HCT116 (cell line): ENCODE data around the gene HOXA2. TPM values are rescaled to one million over a fixed set of nuclear protein-coding genes. Genes with fewer than 3 reads are reported as not detected.

Experiments
- ATAC-seq: fragments of 200-7000 bp; cut with Tn5 transposase; 2 replicates; pipeline ENCODE4 v1.9.1; 2020; ENCODE audit warnings: mild to moderate bottlenecking, moderate library complexity
- BruUV-seq: library from RNA; stranded (reverse); fragments of 400-500 nt; replicated peaks from 2 replicates; lab custom pipeline; 2021; lab: Mats Ljungman, UMichigan
- CTCF ChIA-PET: fragments of 300-600 bp; sonication (Branson Sonifier 250); formaldehyde crosslinking; loops from one replicate; lab custom pipeline; 2021; ENCODE audit warnings: antibody characterized with exemption; lab: Charles Lee
- POLR2A ChIA-PET: fragments of 300-600, 350-600 bp; sonication (Branson Sonifier 250); formaldehyde crosslinking; loops from one replicate; lab custom pipeline; 2021; ENCODE audit warnings: antibody characterized with exemption; lab: Charles Lee
- RAD21 ChIA-PET, 2 experiments: fragments of 300-600 bp; sonication (Branson Sonifier 250); formaldehyde crosslinking; loops; one replicate each; lab custom pipeline; 2023; ENCODE audit warnings: low total read pairs in 2 of 2; ENCODE audit not compliant: uncharacterized antibody in 2 of 2, unreplicated experiment in 2 of 2, low non-redundant PET in 1 of 2; lab: Charles Lee
- DNase-seq: peaks from one replicate; pipeline ENCODE4 v3.0.0-alpha.2; 2010; ENCODE audit warnings: low read depth, low spot score
- H2AFZ ChIP-seq: fragments of 200-600 bp; shearing (Covaris generic), sonication (generic); 2 replicates; pipeline ENCODE4 v1.6.1; 2017; ENCODE audit warnings: low read depth, mixed run types, mixed read lengths, antibody characterized with exemption, low read length; ENCODE audit not compliant: poor library complexity, severe bottlenecking
- H3K27ac ChIP-seq: 2 replicates; pipeline ENCODE4 v1.5.1; 2012; ENCODE audit warnings: low read depth, low read length
- H3K27me3 ChIP-seq: fragments of 200-600 bp; sonication (generic); 2 replicates; pipeline ENCODE4 v1.6.1; 2016; ENCODE audit warnings: mixed run types, low read length, mixed read lengths; ENCODE audit not compliant: insufficient read depth
- H3K36me3 ChIP-seq, 2 experiments: fragments of 200-500 bp in 1 of 2; fragments of 200-600 bp in 1 of 2; sonication (Bioruptor generic) in 1 of 2; sonication (generic) in 1 of 2; 2 replicates each; pipeline versions ENCODE4 v1.5.1 to v1.6.1; 2014 to 2016; ENCODE audit warnings: low read length in 2 of 2, inconsistent platforms in 1 of 2, mixed read lengths in 1 of 2, mixed run types in 1 of 2; ENCODE audit not compliant: insufficient read depth in 2 of 2, control insufficient read depth in 1 of 2
- H3K4me1 ChIP-seq, 2 experiments: fragments of 200-600 bp in 1 of 2; sonication (generic) in 1 of 2; 2 replicates each; pipeline versions ENCODE4 v1.5.1 to v1.6.1; 2012 to 2017; ENCODE audit warnings: low read length in 2 of 2, inconsistent platforms in 1 of 2, mild to moderate bottlenecking in 1 of 2, mixed read lengths in 1 of 2, mixed run types in 1 of 2, moderate library complexity in 1 of 2; ENCODE audit not compliant: insufficient read depth in 2 of 2, control insufficient read depth in 1 of 2
- H3K4me2 ChIP-seq: fragments of 200-600 bp; sonication (generic); 2 replicates; pipeline ENCODE4 v1.6.1; 2017; ENCODE audit warnings: mixed run types, low read length, mixed read lengths
- H3K4me3 ChIP-seq, 2 experiments: fragments of 200-600 bp in 1 of 2; sonication (generic) in 1 of 2; replicated peaks in 1 of 2; 2 replicates each; pipeline ENCODE4 v1.5.1; 2011 to 2016; ENCODE audit warnings: low read length in 2 of 2, control low read depth in 1 of 2, low read depth in 1 of 2, mild to moderate bottlenecking in 1 of 2, mixed read lengths in 1 of 2, mixed run types in 1 of 2
- H3K79me2 ChIP-seq: fragments of 200-600 bp; sonication (generic); 2 replicates; pipeline ENCODE4 v1.6.1; 2017; ENCODE audit warnings: mild to moderate bottlenecking, mixed run types, low read length, moderate library complexity, mixed read lengths; ENCODE audit not compliant: insufficient read depth
- H3K9ac ChIP-seq: fragments of 200-600 bp; sonication (generic); 2 replicates; pipeline ENCODE4 v1.6.1; 2016; ENCODE audit warnings: low read length, mixed read lengths
- H3K9me2 ChIP-seq: fragments of 200-600 bp; sonication (generic), shearing (Covaris generic); 2 replicates; pipeline ENCODE4 v1.6.1; 2017; ENCODE audit warnings: mixed run types, mild to moderate bottlenecking, moderate library complexity; ENCODE audit not compliant: insufficient read depth
- H3K9me3 ChIP-seq, 2 experiments: fragments of 200-500 bp in 1 of 2; fragments of 200-600 bp in 1 of 2; sonication (Bioruptor generic) in 1 of 2; sonication (generic) in 1 of 2; 2 replicates each; pipeline ENCODE4 v1.6.1; 2014 to 2017; ENCODE audit warnings: low read length in 2 of 2, mixed read lengths in 2 of 2, inconsistent platforms in 1 of 2, low read depth in 1 of 2, mild to moderate bottlenecking in 1 of 2, mixed run types in 1 of 2, moderate library complexity in 1 of 2; ENCODE audit not compliant: control insufficient read depth in 1 of 2, insufficient read depth in 1 of 2
- H4K20me1 ChIP-seq: fragments of 200-600 bp; sonication (generic), shearing (Covaris generic); 2 replicates; pipeline ENCODE4 v1.6.1; 2017; ENCODE audit warnings: mixed run types, mild to moderate bottlenecking, moderate library complexity; ENCODE audit not compliant: insufficient read depth
- CBX3 ChIP-seq: IDR thresholded peaks from 2 replicates; pipeline ENCODE4 v1.6.1; 2012; ENCODE audit warnings: low read depth
- CTCF ChIP-seq, 3 experiments: fragments of 200-600 bp in 1 of 3; sonication (generic) in 1 of 3; IDR thresholded peaks in 2 of 3; conservative IDR thresholded peaks in 1 of 3; 2 replicates each; pipeline ENCODE4 v1.5.1; 2012 to 2017; ENCODE audit warnings: low read depth in 2 of 3, low read length in 2 of 3, antibody characterized with exemption in 1 of 3, borderline replicate concordance in 1 of 3, control low read depth in 1 of 3, mild to moderate bottlenecking in 1 of 3, mixed read lengths in 1 of 3, mixed run types in 1 of 3, moderate library complexity in 1 of 3; ENCODE audit not compliant: insufficient read depth in 1 of 3
- RAD21 ChIP-seq: IDR thresholded peaks from 2 replicates; pipeline ENCODE4 v1.6.1; 2012; ENCODE audit warnings: low read depth, mild to moderate bottlenecking
- SP1 ChIP-seq: IDR thresholded peaks from 2 replicates; pipeline ENCODE4 v1.6.1; 2012; ENCODE audit warnings: low read depth
- TCF7L2 ChIP-seq: IDR thresholded peaks from 2 replicates; pipeline ENCODE4 v1.7.0; 2011; ENCODE audit warnings: borderline replicate concordance, inconsistent platforms; ENCODE audit not compliant: insufficient read depth, insufficient read length; ENCODE audit errors: extremely low read depth
- ZFX ChIP-seq: fragments of 450-650 bp; IDR thresholded peaks from 2 replicates; pipeline ENCODE4 v1.6.1; 2017
- intact Hi-C: fragments of 100-400 bp; cut with micrococcal nuclease; formaldehyde crosslinking; loops from 2 replicates; pipeline ENCODE4 v1.10.0; 2022
- total RNA-seq: library from RNA; stranded (reverse); gene quantifications from one replicate; pipeline ENCODE4 v1.2.1, GENCODE V29; 2021; ENCODE audit not compliant: unreplicated experiment

Gene HOXA2
- total RNA-seq, 1 experiment from 2014 or later, result 0.57 TPM

DNA sequence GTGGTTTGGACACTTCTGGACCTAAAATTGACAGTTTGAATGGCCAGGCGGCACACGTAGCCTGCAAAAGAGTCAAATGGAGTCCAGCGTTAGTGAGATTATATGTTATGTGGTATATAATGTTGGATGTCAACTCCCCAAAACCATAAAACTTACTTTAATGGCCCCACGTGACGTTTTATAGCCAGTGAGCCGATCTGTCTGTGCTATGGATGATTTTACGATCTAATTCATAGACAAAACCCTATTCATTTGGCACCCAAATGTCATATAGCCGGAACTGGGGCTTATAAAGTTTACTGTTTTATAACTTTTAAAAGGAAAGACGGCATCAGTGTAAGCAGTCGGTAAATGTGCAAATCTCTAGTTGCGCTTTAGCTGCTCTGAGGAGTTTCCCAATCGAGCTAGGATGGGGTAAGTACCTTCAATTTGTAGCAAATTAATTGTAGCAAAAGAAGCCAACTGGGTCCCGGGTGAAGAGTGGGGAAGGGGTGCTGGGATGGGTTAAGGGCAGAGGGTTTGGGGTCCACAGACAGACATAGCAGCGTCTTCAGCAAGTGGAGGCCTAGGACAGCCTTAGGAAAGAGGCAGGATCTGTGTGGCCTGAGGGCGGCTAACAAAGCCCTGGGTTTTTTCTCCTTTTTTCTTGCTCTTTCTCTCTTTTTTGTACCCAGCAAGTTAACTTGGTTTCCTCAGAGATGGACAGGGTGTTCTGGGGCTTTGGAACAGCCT is 37.8 kb upstream of the HOXA2 start:
- no peaks in the 10 kb centered on the region for H3K9me3 ChIP-seq
- POLR2A ChIA-PET, result no interaction called here
- no peak overlapping the region for H2AFZ ChIP-seq
- H3K4me2 ChIP-seq, result no peak overlapping the region
- CTCF ChIA-PET, result interaction anchor here (0.7 kb wide), 1 partner anchor 47 kb away, joined by 3 read pairs; no protein-coding TSS in a partner anchor
- no peak overlapping the region for H3K27ac ChIP-seq
- RAD21 ChIA-PET, result no interaction called here
- peaks cover 15 to 32% of the 10 kb centered on the region in 2 experiments for H3K4me1 ChIP-seq
- H4K20me1 ChIP-seq, result no peaks in the 10 kb centered on the region
- intact Hi-C loops, result no loop called here
- TF ChIP-seq SP1, result no peak
- TF ChIP-seq ZFX, result no peak
- no peak for TF ChIP-seq TCF7L2
- no peak for TF ChIP-seq RAD21
- TF ChIP-seq CBX3, result no peak
- no peak for TF ChIP-seq CTCF (IDR thresholded peaks at IDR 0.05 in 2 of 3, conservative IDR thresholded peaks at IDR 0.05 in 1 of 3; ENCODE audit: borderline replicate concordance in 1 of 3, insufficient read depth in 1 of 3, low read depth in 2 of 3, low read length in 2 of 3)
- TF ChIP-seq, all 23 proteins: peak for 0
- Histone ChIP-seq H3K36me3 (peaks cover 5 to 12% of the 10 kb centered on the region in 2 experiments; a peak in 3 of 4 replicates), H3K9ac (no peak overlapping the region), H3K9me2 (no peaks in the 10 kb centered on the region), H3K4me3 (no peak overlapping the region), H3K27me3 (no peaks in the 10 kb centered on the region), H3K79me2 (no peaks in the 10 kb centered on the region)
- no TSS peak for BruUV-seq
- no peak for DNase-seq
- ATAC-seq, result no peak
